GM12872 (cell line): ENCODE results near the gene CAV3.

Experiments
- CTCF ChIP-seq: IDR thresholded peaks from 3 replicates; pipeline ENCODE4 v1.5.1; 2011; ENCODE audit warnings: low read depth, mild to moderate bottlenecking, low read length, moderate library complexity; ENCODE audit not compliant: insufficient read depth

The CAV3 gene

GRCh38 chr3:8713901-8714759 is 19.5 kb upstream of the CAV3 start:
- peak; percentile 70 for TF ChIP-seq CTCF

GRCh38 chr3:8722808-8723207 is 10.8 kb upstream of the CAV3 start:
- TF ChIP-seq CTCF = no peak

GRCh38 chr3:8723612-8724011 is 10.0 kb upstream of the CAV3 start:
- no peak for TF ChIP-seq CTCF

GRCh38 chr3:8724108-8724752 is 9.4 kb upstream of the CAV3 start:
- no peak for TF ChIP-seq CTCF

- no peak for TF ChIP-seq CTCF
Measured at GRCh38 chr3:8727605-8728512, 5.7 kb upstream of the CAV3 start.

- no peak for TF ChIP-seq CTCF
Measured at GRCh38 chr3:8729479-8729878, 4.1 kb upstream of the CAV3 start.

- TF ChIP-seq CTCF = no peak
Measured at GRCh38 chr3:8730656-8731055, 2.9 kb upstream of the CAV3 start.
